Stimulated activated CD4-positive, alpha-beta T cell treated with anti-CD3 and anti-CD28 coated beads, Interleukin-2, amount 100 ng/mL, for 4 hours (primary cell): Measurements from ENCODE around the gene TTC31.
A peak's percentile ranks its signal among the peaks of the same experiment; 100 is the strongest.
"Not testable (repeated sequence)": the region's sequence is repeated elsewhere in the genome, so short reads cannot be mapped to it uniquely, and the experiment has no call there.

Experiments used
- DNase-seq: peaks from one replicate; pipeline ENCODE4 v3.0.0-alpha.2; 2020; ENCODE audit warnings: low read depth

Gene TTC31

GRCh38 chr2:74457549-74458131 is 25.2 kb upstream of the TTC31 start:
- peak; percentile 73 for DNase-seq

- DNase-seq = peak; percentile 98
These were observed 24.5 kb upstream of the TTC31 start, which contains the start of gene WBP1 for GRCh38 chr2:74458132-74458937. Gene WBP1 (plus strand): TSS chr2:74458438. CDS start chr2:74458603, 165 bp downstream.

- DNase-seq = no peak
These were observed 23.9 kb upstream of the TTC31 start for GRCh38 chr2:74458938-74459363.

- DNase-seq = not testable (repeated sequence)
These were observed 23.3 kb upstream of the TTC31 start for GRCh38 chr2:74459503-74460118.

GRCh38 chr2:74460187-74460586 is 22.7 kb upstream of the TTC31 start:
- DNase-seq = not testable (repeated sequence)

- DNase-seq = no peak
These were observed 21.5 kb upstream of the TTC31 start for GRCh38 chr2:74461187-74462053.

- no peak for DNase-seq
These were observed 20.7 kb upstream of the TTC31 start for GRCh38 chr2:74462054-74462785.

GRCh38 chr2:74462786-74463105 is 20.1 kb upstream of the TTC31 start:
- no peak for DNase-seq

- no peak for DNase-seq
These were observed 18.5 kb upstream of the TTC31 start for GRCh38 chr2:74464406-74464805.

- DNase-seq = not testable (repeated sequence)
These were observed 12.1 kb upstream of the TTC31 start for GRCh38 chr2:74470742-74471141.

GRCh38 chr2:74471332-74472065 is 11.4 kb upstream of the TTC31 start:
- no peak for DNase-seq

- DNase-seq = peak; percentile 92
These were observed 10.6 kb upstream of the TTC31 start, which contains the start of gene MRPL53 for GRCh38 chr2:74472086-74472944. Gene MRPL53 (minus strand): TSS chr2:74472680. CDS start chr2:74472660, 20 bp downstream.

GRCh38 chr2:74472945-74473258 is 10.0 kb upstream of the TTC31 start:
- DNase-seq = no peak

- DNase-seq = no peak
These were observed 8.4 kb upstream of the TTC31 start for GRCh38 chr2:74474481-74474880.

GRCh38 chr2:74474899-74475298 is 8.0 kb upstream of the TTC31 start:
- DNase-seq = no peak

GRCh38 chr2:74481431-74481830 is 1.4 kb upstream of the TTC31 start:
- DNase-seq = no peak

- DNase-seq = no peak
These were observed 700 bp upstream of the TTC31 start for GRCh38 chr2:74481961-74482800.

- DNase-seq = not testable (repeated sequence)
These were observed 839 bp downstream of the TTC31 start for GRCh38 chr2:74483675-74484164.

- no peak for DNase-seq
These were observed 3.3 kb downstream of the TTC31 start for GRCh38 chr2:74486141-74486540.
